ENCODE data around the gene BCORL1.

DNA sequence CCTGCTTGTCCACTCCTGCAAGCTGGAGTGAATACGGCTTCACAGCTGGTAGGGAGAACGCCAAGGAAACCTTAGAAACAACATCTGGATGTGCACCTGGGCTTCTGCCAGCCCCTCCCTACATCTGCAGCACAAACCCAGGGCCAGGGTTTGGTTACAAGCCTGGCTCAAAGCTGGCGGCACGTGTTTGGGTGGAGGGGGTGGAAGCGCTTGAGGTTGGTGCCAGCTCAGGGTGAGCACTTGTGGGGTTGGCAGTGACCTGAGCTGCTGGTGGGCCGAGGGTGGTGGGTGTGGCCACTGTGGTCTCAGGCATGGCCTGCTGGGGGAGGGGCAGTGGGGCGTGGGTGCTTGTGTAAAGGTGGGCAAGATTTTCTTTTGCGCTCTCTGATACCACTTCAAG is 112.3 kb downstream of the BCORL1 start:
- TF ChIP-seq, protein P1, sequence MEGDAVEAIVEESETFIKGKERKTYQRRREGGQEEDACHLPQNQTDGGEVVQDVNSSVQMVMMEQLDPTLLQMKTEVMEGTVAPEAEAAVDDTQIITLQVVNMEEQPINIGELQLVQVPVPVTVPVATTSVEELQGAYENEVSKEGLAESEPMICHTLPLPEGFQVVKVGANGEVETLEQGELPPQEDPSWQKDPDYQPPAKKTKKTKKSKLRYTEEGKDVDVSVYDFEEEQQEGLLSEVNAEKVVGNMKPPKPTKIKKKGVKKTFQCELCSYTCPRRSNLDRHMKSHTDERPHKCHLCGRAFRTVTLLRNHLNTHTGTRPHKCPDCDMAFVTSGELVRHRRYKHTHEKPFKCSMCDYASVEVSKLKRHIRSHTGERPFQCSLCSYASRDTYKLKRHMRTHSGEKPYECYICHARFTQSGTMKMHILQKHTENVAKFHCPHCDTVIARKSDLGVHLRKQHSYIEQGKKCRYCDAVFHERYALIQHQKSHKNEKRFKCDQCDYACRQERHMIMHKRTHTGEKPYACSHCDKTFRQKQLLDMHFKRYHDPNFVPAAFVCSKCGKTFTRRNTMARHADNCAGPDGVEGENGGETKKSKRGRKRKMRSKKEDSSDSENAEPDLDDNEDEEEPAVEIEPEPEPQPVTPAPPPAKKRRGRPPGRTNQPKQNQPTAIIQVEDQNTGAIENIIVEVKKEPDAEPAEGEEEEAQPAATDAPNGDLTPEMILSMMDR (IDR thresholded peaks at IDR 0.05): no peak
- no peak for TF ChIP-seq POLR2A (IDR thresholded peaks at IDR 0.05)
- TF ChIP-seq POLR2AphosphoS5 (IDR thresholded peaks at IDR 0.05): no peak
